Measurements from ENCODE around the gene FSHR. TPM values are rescaled to one million over a fixed set of nuclear protein-coding genes. Genes with fewer than 3 reads are reported as not detected.

FSHR gene
- total RNA-seq, 2 donors from 2014 or later, result not detected

DNA sequence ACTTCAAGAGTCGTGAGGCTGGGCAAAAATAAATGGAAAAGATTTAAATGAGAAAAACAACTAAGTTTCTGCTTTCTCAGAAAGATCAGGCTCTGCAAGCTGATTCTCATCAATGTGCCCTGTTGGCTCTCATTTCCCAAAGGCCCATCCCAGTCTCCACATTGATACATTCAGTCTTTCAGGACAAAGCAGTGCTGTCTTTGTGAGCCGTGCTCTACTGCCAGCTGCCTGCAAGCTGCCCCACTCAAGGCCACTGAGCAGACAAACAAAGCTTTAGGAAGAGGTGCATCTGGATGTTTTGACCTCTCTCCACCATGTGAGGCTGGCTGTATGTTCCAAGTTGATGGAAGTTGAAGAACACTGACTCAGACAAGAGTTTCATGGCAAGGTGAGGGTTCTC is 48.8 kb downstream of the FSHR start:
- no peaks in the 10 kb centered on the region for H3K27me3 ChIP-seq
- DNase-seq (no peak), ATAC-seq (no peak)
- no peak overlapping the region for H3K4me3 ChIP-seq
- no peaks in the 10 kb centered on the region for H3K9me3 ChIP-seq
- WGBS, 2 donors, result 42 to 52% methylated on average over 2 of the region's 2 CpGs
- intact Hi-C loops (cut with DNase I), result no loop called here
- H3K36me3 ChIP-seq (replicated peaks in 1 of 2; ENCODE audit: insufficient read depth in 1 of 2, low read depth in 2 of 2), result no peaks in the 10 kb centered on the region
- no peaks in the 10 kb centered on the region for H3K4me1 ChIP-seq
- TF ChIP-seq, protein P1, sequence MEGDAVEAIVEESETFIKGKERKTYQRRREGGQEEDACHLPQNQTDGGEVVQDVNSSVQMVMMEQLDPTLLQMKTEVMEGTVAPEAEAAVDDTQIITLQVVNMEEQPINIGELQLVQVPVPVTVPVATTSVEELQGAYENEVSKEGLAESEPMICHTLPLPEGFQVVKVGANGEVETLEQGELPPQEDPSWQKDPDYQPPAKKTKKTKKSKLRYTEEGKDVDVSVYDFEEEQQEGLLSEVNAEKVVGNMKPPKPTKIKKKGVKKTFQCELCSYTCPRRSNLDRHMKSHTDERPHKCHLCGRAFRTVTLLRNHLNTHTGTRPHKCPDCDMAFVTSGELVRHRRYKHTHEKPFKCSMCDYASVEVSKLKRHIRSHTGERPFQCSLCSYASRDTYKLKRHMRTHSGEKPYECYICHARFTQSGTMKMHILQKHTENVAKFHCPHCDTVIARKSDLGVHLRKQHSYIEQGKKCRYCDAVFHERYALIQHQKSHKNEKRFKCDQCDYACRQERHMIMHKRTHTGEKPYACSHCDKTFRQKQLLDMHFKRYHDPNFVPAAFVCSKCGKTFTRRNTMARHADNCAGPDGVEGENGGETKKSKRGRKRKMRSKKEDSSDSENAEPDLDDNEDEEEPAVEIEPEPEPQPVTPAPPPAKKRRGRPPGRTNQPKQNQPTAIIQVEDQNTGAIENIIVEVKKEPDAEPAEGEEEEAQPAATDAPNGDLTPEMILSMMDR (IDR thresholded peaks at IDR 0.05), result no peak
- no peak for TF ChIP-seq POLR2A (IDR thresholded peaks at IDR 0.05)
- H3K27ac ChIP-seq, result no peak overlapping the region

DNA sequence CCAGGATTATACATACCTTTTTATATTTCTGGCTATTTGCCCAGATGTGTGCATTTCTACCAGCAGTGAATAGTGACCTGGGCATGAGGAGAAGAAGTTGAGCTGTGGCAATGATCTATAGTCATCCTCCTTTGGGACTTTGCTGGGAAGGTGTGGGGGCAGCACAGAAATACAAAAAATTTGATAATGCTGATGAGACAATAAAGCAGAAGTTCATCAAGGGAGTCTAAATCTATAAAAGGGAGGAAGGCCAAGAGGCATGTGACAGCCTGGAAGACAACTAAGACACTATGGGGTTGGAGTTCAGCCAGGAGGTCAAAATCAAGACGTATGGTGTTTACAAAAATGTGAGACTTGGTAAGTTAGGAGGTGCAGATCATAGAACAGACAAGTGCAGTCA is 52.2 kb downstream of the FSHR start:
- H3K36me3 ChIP-seq (replicated peaks in 1 of 2; ENCODE audit: insufficient read depth in 1 of 2, low read depth in 2 of 2), result no peaks in the 10 kb centered on the region
- 42 to 47% methylated on average over 1 of the region's 1 CpG for WGBS, 2 donors
- no peak overlapping the region for H3K4me3 ChIP-seq
- H3K27ac ChIP-seq, result no peak overlapping the region
- H3K27me3 ChIP-seq, result no peaks in the 10 kb centered on the region
- ATAC-seq (no peak), DNase-seq (no peak)
- intact Hi-C loops (cut with DNase I), result no loop called here
- H3K4me1 ChIP-seq, result no peaks in the 10 kb centered on the region
- no peaks in the 10 kb centered on the region for H3K9me3 ChIP-seq
- TF ChIP-seq POLR2A (IDR thresholded peaks at IDR 0.05), result no peak
- TF ChIP-seq, protein P1 (IDR thresholded peaks at IDR 0.05), result no peak

DNA sequence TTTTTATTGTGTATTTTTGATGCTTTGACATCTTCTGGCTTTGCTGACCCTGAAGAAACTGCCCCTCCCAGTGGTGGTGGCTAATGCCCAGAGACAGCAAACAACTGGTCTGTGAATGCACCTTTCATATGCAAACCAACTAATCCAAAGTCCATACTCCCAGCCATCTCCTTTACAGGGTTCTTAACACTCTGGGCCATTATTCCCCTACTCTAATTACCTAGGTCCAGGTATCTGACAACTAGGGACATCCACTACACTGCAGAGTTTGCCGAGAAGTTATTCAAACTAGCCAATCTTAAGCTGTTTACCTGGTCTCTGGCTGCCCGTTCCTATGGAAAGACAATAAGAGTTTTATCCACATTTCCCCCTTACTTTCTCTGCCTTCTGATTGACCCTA is 73.6 kb downstream of the FSHR start:
- ATAC-seq, result no peak
- Histone ChIP-seq H3K4me3 (no peak overlapping the region), H3K36me3 (replicated peaks in 1 of 2; ENCODE audit: insufficient read depth in 1 of 2, low read depth in 2 of 2) (no peaks in the 10 kb centered on the region)

DNA sequence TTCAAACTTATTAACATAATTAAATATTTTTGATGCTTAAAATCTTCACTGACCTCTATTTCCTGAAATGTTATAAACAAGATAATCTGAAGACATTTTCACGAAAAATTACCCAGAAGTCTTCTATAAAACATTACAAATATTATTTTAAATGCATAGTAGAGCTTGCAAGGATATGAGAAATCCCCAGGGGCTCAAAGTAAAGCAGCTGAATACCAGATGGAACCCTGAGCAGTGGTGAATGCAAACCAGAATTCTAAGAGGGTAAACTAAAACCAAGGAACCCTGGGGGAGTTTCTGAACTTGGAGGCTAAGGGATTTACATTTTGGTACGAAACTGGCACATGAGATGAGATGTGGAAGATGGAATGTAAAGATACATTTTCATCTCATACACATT is 83.6 kb downstream of the FSHR start:
- 33 to 39% methylated on average over 2 of the region's 2 CpGs for WGBS, 2 donors
- H3K27me3 ChIP-seq, result no peaks in the 10 kb centered on the region
- intact Hi-C loops (cut with DNase I), result no loop called here
- H3K9me3 ChIP-seq, result no peaks in the 10 kb centered on the region
- H3K4me1 ChIP-seq, result no peaks in the 10 kb centered on the region
- no peak overlapping the region for H3K27ac ChIP-seq
- TF ChIP-seq, protein P1 (IDR thresholded peaks at IDR 0.05), result no peak
- no peak for TF ChIP-seq POLR2A (IDR thresholded peaks at IDR 0.05)
- ATAC-seq (no peak), DNase-seq (no peak)
- no peaks in the 10 kb centered on the region for H3K36me3 ChIP-seq (replicated peaks in 1 of 2; ENCODE audit: insufficient read depth in 1 of 2, low read depth in 2 of 2)
- no peak overlapping the region for H3K4me3 ChIP-seq

More for the DNA sequence above, 73.6 kb downstream of the FSHR start:
- no peaks in the 10 kb centered on the region for H3K4me1 ChIP-seq
- DNase-seq, result no peak
- H3K27ac ChIP-seq, result no peak overlapping the region
- 10 to 19% methylated on average over 2 of the region's 2 CpGs for WGBS, 2 donors
- intact Hi-C loops (cut with DNase I), result no loop called here
- no peaks in the 10 kb centered on the region for H3K27me3 ChIP-seq
- TF ChIP-seq, protein P1 (IDR thresholded peaks at IDR 0.05), result no peak
- TF ChIP-seq POLR2A (IDR thresholded peaks at IDR 0.05), result no peak
- H3K9me3 ChIP-seq, result no peaks in the 10 kb centered on the region

DNA sequence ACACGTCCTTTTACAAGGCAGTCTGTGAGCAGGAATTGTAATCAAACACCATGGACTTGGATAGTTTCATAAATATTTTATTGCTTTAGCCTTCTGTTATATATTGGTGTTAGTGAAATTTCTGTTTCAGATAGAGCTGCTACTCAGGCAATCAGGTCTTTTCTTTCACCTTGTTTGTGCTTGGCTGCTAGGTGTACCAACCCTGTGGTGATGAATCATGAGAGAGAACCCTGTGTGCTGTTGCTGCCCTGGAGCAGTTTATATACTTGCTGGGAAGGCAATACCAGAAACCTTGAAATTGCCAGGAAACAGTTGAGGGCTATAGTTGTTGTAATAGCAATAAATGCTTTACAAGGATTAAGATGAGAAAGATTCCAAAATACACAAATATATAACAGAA is 84.5 kb downstream of the FSHR start:
- WGBS, 2 donors, result 13 to 14% methylated on average over 1 of the region's 1 CpG
- H3K27me3 ChIP-seq, result no peaks in the 10 kb centered on the region
- H3K9me3 ChIP-seq, result no peaks in the 10 kb centered on the region
- intact Hi-C loops (cut with DNase I), result no loop called here
- H3K27ac ChIP-seq, result no peak overlapping the region
- H3K36me3 ChIP-seq (replicated peaks in 1 of 2; ENCODE audit: insufficient read depth in 1 of 2, low read depth in 2 of 2), result no peaks in the 10 kb centered on the region
- ATAC-seq (no peak), DNase-seq (no peak)
- TF ChIP-seq POLR2A (IDR thresholded peaks at IDR 0.05), result no peak
- H3K4me3 ChIP-seq, result no peak overlapping the region
- no peaks in the 10 kb centered on the region for H3K4me1 ChIP-seq
